Measurements from ENCODE around the gene PIAS4. TPM values are rescaled to one million over a fixed set of nuclear protein-coding genes. Genes with fewer than 3 reads are reported as not detected.

Gene PIAS4
- total and polyA plus RNA-seq, 10 of the 15 experiments (the other 5 are each of a cell fraction or from before 2014, with no cell fraction given), result 0.13 to 25.1 (median 11.3) TPM

DNA sequence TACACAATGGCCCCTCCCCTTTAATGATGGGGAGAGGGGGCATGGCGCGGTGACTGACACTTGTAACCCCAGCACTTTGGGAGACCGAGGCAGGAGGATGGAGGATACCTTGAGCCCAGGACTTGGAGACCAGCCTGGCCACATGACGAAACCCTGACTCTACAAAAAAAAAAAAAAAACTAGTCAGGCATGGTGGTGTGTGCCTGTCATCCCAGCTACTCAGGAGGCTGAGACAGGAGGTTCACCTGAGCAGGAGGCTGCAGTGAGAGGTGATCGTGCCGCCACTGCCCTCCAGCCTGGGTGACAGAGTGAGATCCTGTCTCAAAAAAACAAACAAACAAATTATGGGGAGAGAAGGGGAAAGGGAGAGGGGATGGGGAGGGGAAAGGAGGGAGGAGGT is 72.9 kb downstream of the PIAS4 start (continued):
- no peak for TF ChIP-seq CBX5 (IDR thresholded peaks at IDR 0.05; ENCODE audit: low read depth)
- TF ChIP-seq, protein P1, sequence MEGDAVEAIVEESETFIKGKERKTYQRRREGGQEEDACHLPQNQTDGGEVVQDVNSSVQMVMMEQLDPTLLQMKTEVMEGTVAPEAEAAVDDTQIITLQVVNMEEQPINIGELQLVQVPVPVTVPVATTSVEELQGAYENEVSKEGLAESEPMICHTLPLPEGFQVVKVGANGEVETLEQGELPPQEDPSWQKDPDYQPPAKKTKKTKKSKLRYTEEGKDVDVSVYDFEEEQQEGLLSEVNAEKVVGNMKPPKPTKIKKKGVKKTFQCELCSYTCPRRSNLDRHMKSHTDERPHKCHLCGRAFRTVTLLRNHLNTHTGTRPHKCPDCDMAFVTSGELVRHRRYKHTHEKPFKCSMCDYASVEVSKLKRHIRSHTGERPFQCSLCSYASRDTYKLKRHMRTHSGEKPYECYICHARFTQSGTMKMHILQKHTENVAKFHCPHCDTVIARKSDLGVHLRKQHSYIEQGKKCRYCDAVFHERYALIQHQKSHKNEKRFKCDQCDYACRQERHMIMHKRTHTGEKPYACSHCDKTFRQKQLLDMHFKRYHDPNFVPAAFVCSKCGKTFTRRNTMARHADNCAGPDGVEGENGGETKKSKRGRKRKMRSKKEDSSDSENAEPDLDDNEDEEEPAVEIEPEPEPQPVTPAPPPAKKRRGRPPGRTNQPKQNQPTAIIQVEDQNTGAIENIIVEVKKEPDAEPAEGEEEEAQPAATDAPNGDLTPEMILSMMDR (IDR thresholded peaks at IDR 0.05 in 2 of 3, conservative IDR thresholded peaks at IDR 0.05 in 1 of 3; ENCODE audit: control insufficient read depth in 2 of 3, extremely low read depth in 1 of 3, insufficient read depth in 1 of 3, low read depth in 3 of 3, low read length in 3 of 3), result no peak
- TF ChIP-seq RUNX3 (IDR thresholded peaks at IDR 0.05; ENCODE audit: low read length), result no peak

DNA sequence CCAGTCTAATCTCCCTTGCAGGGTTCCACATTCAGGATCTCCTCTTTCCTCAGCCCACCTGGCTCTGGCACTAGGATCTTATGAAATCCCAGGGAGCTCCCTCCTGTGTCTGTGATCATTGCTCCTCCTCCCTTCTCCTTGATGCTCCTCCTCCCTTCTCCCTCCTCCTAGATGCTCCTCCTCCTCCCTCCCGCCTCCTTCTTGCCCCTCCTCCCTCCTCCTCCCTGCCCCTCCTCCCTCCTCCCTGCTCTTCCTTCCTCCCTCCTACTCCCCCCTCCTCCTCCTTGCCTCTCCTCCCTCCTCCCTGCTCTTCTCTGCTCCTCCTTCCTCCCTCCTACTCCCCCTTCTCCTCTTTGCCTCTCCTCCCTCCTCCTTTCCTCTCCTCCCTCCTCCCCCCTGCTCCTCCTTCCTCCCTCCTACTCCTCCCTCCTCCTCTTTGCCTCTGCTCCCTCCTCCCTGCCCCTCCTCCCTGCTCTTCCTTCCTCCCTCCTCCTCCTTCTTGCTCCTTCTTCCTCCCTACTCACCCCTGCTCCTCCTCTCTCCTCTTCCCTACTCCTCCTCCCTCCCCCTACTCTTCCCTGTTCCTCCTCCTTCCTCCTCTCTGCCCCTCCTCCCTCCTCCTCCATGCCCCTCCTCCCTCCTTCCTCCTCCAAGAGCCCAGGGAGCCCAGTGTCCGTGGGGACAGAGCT is 74.0 kb downstream of the PIAS4 start:
- H3K9ac ChIP-seq (ENCODE audit: control insufficient read depth, insufficient read depth, low read length), result no peak overlapping the region
- no peak overlapping the region for H2AFZ ChIP-seq (ENCODE audit: control insufficient read depth, low read depth, low read length)
- TF ChIP-seq ZZZ3 (IDR thresholded peaks at IDR 0.05; ENCODE audit: control insufficient read depth, insufficient read length, low read depth) (no peak), CBX3 (IDR thresholded peaks at IDR 0.05; ENCODE audit: borderline replicate concordance, low read depth) (no peak), CHD2 (IDR thresholded peaks at IDR 0.05; ENCODE audit: borderline replicate concordance, low read depth, low read length) (no peak), NFXL1 (IDR thresholded peaks at IDR 0.05; ENCODE audit: borderline replicate concordance) (peak; percentile 93), EGR1 (IDR thresholded peaks at IDR 0.05; ENCODE audit: borderline replicate concordance in 1 of 2, low read depth in 2 of 2, low read length in 2 of 2) (no peak), E2F4 (IDR thresholded peaks at IDR 0.05; ENCODE audit: low read depth, low read length) (no peak), IKZF2 (IDR thresholded peaks at IDR 0.05) (0 out of 4 replicates have a peak, but pooled peaks of 1 of the 2 experiments have one; percentile 27)
- TF ChIP-seq, protein P2, sequence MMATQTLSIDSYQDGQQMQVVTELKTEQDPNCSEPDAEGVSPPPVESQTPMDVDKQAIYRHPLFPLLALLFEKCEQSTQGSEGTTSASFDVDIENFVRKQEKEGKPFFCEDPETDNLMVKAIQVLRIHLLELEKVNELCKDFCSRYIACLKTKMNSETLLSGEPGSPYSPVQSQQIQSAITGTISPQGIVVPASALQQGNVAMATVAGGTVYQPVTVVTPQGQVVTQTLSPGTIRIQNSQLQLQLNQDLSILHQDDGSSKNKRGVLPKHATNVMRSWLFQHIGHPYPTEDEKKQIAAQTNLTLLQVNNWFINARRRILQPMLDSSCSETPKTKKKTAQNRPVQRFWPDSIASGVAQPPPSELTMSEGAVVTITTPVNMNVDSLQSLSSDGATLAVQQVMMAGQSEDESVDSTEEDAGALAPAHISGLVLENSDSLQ (IDR thresholded peaks at IDR 0.05), result peak; percentile 42; the same call in 1 of the 2 replicates
- H3K36me3 ChIP-seq (ENCODE audit: control insufficient read depth in 2 of 2, insufficient read depth in 2 of 2, low read length in 1 of 2), result no peaks in the 10 kb centered on the region
- FAIRE-seq (no peak), ATAC-seq (no peak), DNase-seq (ENCODE audit: low read depth, low spot score) (no peak)
- BruUV-seq (replicated peaks), result no TSS peak
- H3K4me1 ChIP-seq (ENCODE audit: control insufficient read depth, insufficient read depth, low read length), result peaks cover 24% of the 10 kb centered on the region
- no peaks in the 10 kb centered on the region for H3K27me3 ChIP-seq (replicated peaks in 1 of 2; ENCODE audit: control insufficient read depth in 2 of 2, insufficient read depth in 2 of 2, low read length in 1 of 2)
- WGBS (ENCODE audit: insufficient coverage, insufficient replicate concordance, low lambda C conversion rate, missing lambda C conversion rate), result 43% methylated on average over 1 of the region's 2 CpGs
- CTCF ChIA-PET, result interaction anchor here (0.6 to 1.5 kb wide), 2 partner anchors 11 to 28 kb away, joined by 3 to 4 read pairs; no protein-coding TSS in a partner anchor
- SMC1A ChIA-PET (ENCODE audit: uncharacterized antibody, unreplicated experiment), result no interaction called here
- no peak overlapping the region for H3K27ac ChIP-seq (ENCODE audit: control insufficient read depth, insufficient read depth)
- H3K4me3 ChIP-seq, result no peak overlapping the region
- H3K4me2 ChIP-seq (ENCODE audit: control insufficient read depth, insufficient read depth), result no peak overlapping the region
- in situ Hi-C loops (cut with MboI) (no loop called here), intact Hi-C loops (cut with micrococcal nuclease; ENCODE audit: unreplicated experiment) (no loop called here)
- RAD21 ChIA-PET (ENCODE audit: unreplicated experiment), result interaction anchor here (1.2 kb wide), 1 partner anchor 28 kb away, joined by 3 read pairs; no protein-coding TSS in a partner anchor
- H3K9me3 ChIP-seq (replicated peaks; ENCODE audit: control insufficient read depth, insufficient read depth, low read length), result no peaks in the 10 kb centered on the region
- no peaks in the 10 kb centered on the region for H4K20me1 ChIP-seq (ENCODE audit: control insufficient read depth, insufficient read depth)
- H3K79me2 ChIP-seq (ENCODE audit: control insufficient read depth, insufficient read depth, low read length), result no peaks in the 10 kb centered on the region
- POLR2A ChIA-PET, result interaction anchor here (0.5 to 1.0 kb wide), 4 partner anchors 10 to 110 kb away, joined by 3 to 7 read pairs (median 3); partner anchors contain the start of gene ZBTB7A
